RWPE2 (cell line): ENCODE data around the gene XIRP1.

ENCODE experiments used
- ATAC-seq: fragments of 200-7000 bp; cut with Tn5 transposase; 3 replicates; pipeline ENCODE4 v1.9.1; 2021; ENCODE audit warnings: low read depth
- DNase-seq: peaks from one replicate; pipeline ENCODE4 v3.0.0-alpha.2; 2020; ENCODE audit warnings: low spot score
- H3K27ac ChIP-seq: fragments of 450-650 bp; 2 replicates; pipeline ENCODE4 v1.5.1; 2017; ENCODE audit warnings: mild to moderate bottlenecking; ENCODE audit not compliant: poor library complexity, severe bottlenecking
- H3K27me3 ChIP-seq: fragments of 250-450 bp; sonication (Bioruptor Pico); 2 replicates; pipeline ENCODE4 v1.5.1; 2021; ENCODE audit warnings: mild to moderate bottlenecking, moderate library complexity; ENCODE audit not compliant: insufficient read depth, poor library complexity, severe bottlenecking
- H3K36me3 ChIP-seq: fragments of 250-450 bp; sonication (Bioruptor Pico); 2 replicates; pipeline ENCODE4 v1.5.1; 2020; ENCODE audit warnings: low read depth, mild to moderate bottlenecking, moderate library complexity
- H3K4me1 ChIP-seq: fragments of 250-450 bp; sonication (Bioruptor Pico); 2 replicates; pipeline ENCODE4 v1.5.1; 2021; ENCODE audit warnings: mild to moderate bottlenecking, moderate library complexity; ENCODE audit not compliant: insufficient read depth, poor library complexity, severe bottlenecking
- H3K4me3 ChIP-seq: fragments of 250-450 bp; sonication (Bioruptor Pico); 2 replicates; pipeline ENCODE4 v1.5.1; 2021; ENCODE audit warnings: mild to moderate bottlenecking, moderate library complexity; ENCODE audit not compliant: severe bottlenecking
- H3K9me3 ChIP-seq: fragments of 250-450 bp; sonication (Bioruptor Pico); 2 replicates; pipeline ENCODE4 v1.5.1; 2021; ENCODE audit warnings: mild to moderate bottlenecking, moderate library complexity; ENCODE audit not compliant: severe bottlenecking
- TF ChIP-seq, protein P1 (sequence below): fragments of 450-650 bp; IDR thresholded peaks from one replicate; pipeline ENCODE4 v1.5.1; 2017; ENCODE audit warnings: mild to moderate bottlenecking, moderate library complexity; ENCODE audit not compliant: poor library complexity, severe bottlenecking

Gene XIRP1

DNA sequence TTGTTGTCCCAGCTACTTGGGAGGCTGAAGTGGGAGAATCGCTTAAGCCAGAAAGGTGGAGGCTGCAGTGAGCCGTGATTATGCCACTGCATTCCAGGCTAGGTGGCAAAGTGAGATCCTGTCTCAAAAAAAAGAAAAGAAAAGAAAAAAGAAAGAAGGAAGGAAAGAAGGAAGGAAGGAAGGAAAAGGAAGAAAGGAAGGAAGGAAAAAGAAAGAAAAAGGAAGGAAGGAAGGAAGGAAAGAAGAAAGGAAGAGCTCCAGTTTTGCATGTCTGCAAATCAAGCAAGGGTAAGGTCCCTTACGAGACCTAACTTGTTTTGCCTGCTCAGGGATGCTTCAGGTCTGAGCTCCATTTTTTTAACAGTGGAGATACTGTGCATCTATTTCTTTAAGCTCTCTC, 3.6 kb upstream of the XIRP1 start:
- Histone ChIP-seq H3K4me3 (no peak overlapping the region), H3K36me3 (no peaks in the 10 kb centered on the region), H3K4me1 (no peaks in the 10 kb centered on the region), H3K27ac (no peak overlapping the region), H3K27me3 (no peaks in the 10 kb centered on the region), H3K9me3 (no peaks in the 10 kb centered on the region)
- TF ChIP-seq, protein P1, sequence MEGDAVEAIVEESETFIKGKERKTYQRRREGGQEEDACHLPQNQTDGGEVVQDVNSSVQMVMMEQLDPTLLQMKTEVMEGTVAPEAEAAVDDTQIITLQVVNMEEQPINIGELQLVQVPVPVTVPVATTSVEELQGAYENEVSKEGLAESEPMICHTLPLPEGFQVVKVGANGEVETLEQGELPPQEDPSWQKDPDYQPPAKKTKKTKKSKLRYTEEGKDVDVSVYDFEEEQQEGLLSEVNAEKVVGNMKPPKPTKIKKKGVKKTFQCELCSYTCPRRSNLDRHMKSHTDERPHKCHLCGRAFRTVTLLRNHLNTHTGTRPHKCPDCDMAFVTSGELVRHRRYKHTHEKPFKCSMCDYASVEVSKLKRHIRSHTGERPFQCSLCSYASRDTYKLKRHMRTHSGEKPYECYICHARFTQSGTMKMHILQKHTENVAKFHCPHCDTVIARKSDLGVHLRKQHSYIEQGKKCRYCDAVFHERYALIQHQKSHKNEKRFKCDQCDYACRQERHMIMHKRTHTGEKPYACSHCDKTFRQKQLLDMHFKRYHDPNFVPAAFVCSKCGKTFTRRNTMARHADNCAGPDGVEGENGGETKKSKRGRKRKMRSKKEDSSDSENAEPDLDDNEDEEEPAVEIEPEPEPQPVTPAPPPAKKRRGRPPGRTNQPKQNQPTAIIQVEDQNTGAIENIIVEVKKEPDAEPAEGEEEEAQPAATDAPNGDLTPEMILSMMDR: no peak
- no peak for ATAC-seq
- no peak for DNase-seq

DNA sequence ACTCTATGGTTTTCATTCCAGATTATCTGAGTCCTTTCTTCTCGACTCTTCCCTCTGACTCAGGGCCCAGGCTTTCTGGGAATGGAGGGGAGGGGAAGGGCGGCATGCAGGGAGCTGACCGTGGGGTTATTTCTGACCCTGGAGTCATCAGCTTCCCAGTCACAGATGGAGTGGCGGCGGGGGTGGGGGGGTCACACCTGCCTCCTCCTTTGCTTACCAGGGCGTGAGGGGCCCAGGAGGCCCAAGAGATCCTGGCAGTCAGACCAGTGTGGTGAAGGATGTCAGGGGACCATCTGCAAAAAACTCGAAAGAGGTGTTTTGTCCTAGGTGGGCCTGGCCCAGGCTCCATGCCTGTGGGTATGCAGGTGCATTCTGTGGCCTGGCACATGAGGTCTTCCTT, 996 bp upstream of the XIRP1 start:
- TF ChIP-seq, protein P1: no peak
- Histone ChIP-seq H3K9me3 (no peaks in the 10 kb centered on the region), H3K4me3 (no peak overlapping the region), H3K27ac (no peak overlapping the region), H3K4me1 (no peaks in the 10 kb centered on the region), H3K27me3 (no peaks in the 10 kb centered on the region), H3K36me3 (no peaks in the 10 kb centered on the region)
- DNase-seq (no peak), ATAC-seq (no peak)

DNA sequence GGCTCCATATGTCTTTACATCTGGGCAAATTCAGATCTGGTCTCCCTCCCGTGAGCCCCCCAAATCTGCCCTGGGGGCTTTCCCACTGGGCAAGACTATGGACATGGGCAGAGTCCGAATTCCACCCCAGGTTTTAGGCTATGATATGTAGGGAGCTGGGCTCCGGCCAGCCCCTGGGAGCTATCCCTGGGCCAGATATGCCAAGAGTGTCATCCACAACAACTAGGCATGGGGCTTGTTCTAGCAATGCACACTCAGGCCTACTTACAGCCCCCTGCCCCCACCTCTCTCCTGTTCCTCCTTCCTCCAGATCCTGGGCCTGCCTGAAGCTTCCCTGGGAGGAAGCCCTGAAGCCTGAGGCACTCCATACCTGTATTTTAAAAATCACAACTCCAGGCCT, 622 bp downstream of the XIRP1 start:
- TF ChIP-seq, protein P1: no peak
- Histone ChIP-seq H3K36me3 (no peaks in the 10 kb centered on the region), H3K4me3 (no peak overlapping the region), H3K9me3 (no peaks in the 10 kb centered on the region), H3K27me3 (no peaks in the 10 kb centered on the region), H3K4me1 (no peaks in the 10 kb centered on the region), H3K27ac (no peak overlapping the region)
- ATAC-seq: no peak
- no peak for DNase-seq

DNA sequence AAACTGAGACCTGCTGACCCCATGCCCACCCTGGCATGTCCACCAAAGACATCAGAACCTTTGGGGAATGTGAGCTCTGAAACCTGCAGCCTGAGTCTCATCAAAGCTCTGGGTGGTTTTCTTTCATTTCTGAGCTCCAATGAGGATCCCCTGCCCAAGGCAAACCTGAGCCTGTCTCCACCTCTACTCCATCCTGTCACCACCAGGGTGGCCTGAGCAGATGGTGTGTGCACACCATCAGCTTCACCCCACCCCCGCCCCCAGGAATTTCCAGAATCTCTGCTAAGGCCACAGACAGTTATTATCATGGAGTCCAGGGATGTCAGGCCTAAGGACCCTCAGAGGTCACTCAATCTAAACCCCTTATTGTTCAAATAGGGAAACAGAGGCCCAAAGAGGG, 1.3 kb downstream of the XIRP1 start:
- DNase-seq (no peak), ATAC-seq (no peak)
- no peaks in the 10 kb centered on the region for H3K4me1 ChIP-seq
- H3K27ac ChIP-seq: no peak overlapping the region
- TF ChIP-seq, protein P1: no peak
- no peak overlapping the region for H3K4me3 ChIP-seq
- H3K27me3 ChIP-seq: no peaks in the 10 kb centered on the region
- H3K9me3 ChIP-seq: no peaks in the 10 kb centered on the region
- no peaks in the 10 kb centered on the region for H3K36me3 ChIP-seq

DNA sequence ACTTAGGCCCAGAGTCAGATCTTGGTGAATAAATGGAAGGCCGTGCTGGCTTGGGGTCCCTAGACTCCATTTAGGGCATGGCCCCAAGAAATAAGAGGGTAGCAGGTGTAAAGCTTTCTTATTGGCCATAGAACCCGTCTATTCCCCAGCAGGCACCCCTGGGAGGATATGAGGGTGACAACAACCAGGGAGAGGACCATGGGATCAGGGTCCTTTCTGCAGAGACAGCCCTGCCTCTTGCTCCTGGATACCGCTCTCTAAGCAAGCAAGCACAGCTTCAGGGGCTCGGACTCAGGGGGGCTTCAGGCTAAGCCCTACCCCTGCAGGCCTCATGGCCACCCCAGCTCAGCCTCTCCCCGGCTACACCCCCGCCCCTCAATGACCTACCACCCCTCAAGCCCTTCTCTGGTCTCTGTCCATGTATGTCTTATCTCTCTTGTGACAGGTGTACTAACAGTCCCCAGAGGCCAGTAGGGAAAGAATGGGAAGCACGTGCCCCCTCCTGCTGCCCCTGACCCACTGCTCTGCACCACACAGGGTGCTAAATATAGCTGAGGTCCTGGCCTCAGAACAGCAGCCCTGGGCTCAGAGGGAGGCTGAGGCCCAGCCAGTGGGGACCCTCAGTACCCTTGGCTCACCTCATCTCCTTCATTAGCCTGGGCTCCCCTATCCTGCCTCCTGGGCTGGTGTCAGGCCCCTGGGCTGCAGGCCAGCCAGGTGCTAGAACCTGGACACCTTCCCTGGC, 1.9 kb downstream of the XIRP1 start:
- H3K4me3 ChIP-seq: no peak overlapping the region
- no peaks in the 10 kb centered on the region for H3K4me1 ChIP-seq
- TF ChIP-seq, protein P1: no peak
- H3K27me3 ChIP-seq: no peaks in the 10 kb centered on the region
- no peaks in the 10 kb centered on the region for H3K9me3 ChIP-seq
- ATAC-seq (no peak), DNase-seq (no peak)
- H3K27ac ChIP-seq: no peak overlapping the region
- no peaks in the 10 kb centered on the region for H3K36me3 ChIP-seq
